Mammary epithelial cell (primary cell): Measurements from ENCODE around the gene CHST1.

ENCODE experiments used
- EZH2 ChIP-seq: IDR thresholded peaks from 2 replicates; pipeline ENCODE4 v1.6.1; 2012; ENCODE audit warnings: low read length, inconsistent platforms, borderline replicate concordance
- TF ChIP-seq, protein P1 (sequence below), 2 donors: IDR thresholded peaks in 1 of 2; conservative IDR thresholded peaks in 1 of 2; 2 replicates each; pipeline ENCODE4 v1.5.1; 2011 to 2012; ENCODE audit warnings: inconsistent platforms in 2 of 2, low read length in 2 of 2, mild to moderate bottlenecking in 2 of 2, control low read depth in 1 of 2, low read depth in 1 of 2; ENCODE audit not compliant: insufficient read depth in 1 of 2; ENCODE audit errors: extremely low read depth in 1 of 2

- no peak for TF ChIP-seq EZH2
- TF ChIP-seq, protein P1, sequence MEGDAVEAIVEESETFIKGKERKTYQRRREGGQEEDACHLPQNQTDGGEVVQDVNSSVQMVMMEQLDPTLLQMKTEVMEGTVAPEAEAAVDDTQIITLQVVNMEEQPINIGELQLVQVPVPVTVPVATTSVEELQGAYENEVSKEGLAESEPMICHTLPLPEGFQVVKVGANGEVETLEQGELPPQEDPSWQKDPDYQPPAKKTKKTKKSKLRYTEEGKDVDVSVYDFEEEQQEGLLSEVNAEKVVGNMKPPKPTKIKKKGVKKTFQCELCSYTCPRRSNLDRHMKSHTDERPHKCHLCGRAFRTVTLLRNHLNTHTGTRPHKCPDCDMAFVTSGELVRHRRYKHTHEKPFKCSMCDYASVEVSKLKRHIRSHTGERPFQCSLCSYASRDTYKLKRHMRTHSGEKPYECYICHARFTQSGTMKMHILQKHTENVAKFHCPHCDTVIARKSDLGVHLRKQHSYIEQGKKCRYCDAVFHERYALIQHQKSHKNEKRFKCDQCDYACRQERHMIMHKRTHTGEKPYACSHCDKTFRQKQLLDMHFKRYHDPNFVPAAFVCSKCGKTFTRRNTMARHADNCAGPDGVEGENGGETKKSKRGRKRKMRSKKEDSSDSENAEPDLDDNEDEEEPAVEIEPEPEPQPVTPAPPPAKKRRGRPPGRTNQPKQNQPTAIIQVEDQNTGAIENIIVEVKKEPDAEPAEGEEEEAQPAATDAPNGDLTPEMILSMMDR (conservative IDR thresholded peaks at IDR 0.05 in 1 of 2, IDR thresholded peaks at IDR 0.05 in 1 of 2; ENCODE audit: extremely low read depth in 1 of 2, insufficient read depth in 1 of 2, low read depth in 1 of 2, low read length in 2 of 2), result no peak
Measured at GRCh38 chr11:45622861-45623260, 42.6 kb downstream of the CHST1 start.
